Hippocampal formation (tissue), 2 donors: Measurements from ENCODE around the gene HDAC8.
"Not testable (repeated sequence)": the region's sequence is repeated elsewhere in the genome, so short reads cannot be mapped to it uniquely, and the experiment has no call there.

Experiments used
- DNase-seq, 2 donors: peaks; one replicate each; lab custom pipeline; 2025; lab: John Stamatoyannopoulos, UW

The HDAC8 gene

DNA sequence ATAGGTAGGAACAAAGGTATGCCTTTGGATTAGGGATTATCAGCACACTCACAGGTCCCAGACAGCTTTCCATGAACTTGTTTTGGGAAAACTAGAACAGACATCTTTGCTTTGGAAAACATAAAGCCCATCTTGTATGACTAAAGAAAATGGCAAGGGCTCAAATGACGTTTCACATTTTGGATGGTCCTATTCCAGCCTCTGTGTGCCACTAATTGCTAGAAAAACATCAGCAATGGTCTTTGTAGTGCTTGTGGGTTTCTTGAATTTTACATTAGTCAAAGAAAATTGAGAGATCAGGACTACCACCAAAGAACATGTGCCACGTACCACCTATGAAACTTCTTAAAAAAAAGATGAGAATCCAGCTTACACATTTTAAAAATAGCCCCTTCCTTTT, 111.4 kb downstream of the HDAC8 start:
- no peak for DNase-seq

DNA sequence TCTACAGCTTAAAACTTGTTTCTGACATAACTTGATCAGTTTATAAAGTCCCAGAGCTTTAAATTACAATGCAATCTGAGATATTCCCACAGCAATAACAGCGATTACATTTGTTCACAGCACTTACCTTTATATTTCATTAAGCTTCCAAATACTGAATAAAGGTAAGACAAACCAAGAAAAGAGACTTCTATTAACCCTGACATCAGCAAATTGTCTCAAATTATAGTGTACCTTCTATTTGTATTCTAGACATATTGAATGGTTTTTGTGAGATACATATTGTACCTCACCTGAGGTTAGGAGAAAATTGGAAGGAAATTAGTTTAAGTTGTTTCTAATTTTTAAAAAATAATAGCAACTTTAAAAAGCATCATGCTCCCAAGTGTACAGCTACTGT, 111.9 kb downstream of the HDAC8 start:
- DNase-seq: no peak

DNA sequence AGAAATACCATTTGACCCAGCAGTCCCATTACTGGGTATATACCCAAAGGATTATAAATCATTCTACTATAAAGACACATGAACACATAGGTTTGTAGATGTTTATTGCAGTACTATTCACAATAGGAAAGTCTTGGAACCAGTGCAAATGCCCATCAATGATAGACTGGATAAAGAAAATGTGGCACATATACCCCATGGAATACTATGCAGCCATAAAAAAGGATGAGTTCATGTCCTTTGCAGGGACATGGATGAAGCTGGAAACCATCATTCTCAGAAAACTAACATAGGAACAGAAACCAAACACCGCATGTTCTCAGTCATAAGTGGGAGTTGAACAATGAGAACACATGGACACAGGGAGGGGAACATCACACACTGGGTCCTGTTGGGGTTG, 123.6 kb downstream of the HDAC8 start:
- not testable (repeated sequence) for DNase-seq

DNA sequence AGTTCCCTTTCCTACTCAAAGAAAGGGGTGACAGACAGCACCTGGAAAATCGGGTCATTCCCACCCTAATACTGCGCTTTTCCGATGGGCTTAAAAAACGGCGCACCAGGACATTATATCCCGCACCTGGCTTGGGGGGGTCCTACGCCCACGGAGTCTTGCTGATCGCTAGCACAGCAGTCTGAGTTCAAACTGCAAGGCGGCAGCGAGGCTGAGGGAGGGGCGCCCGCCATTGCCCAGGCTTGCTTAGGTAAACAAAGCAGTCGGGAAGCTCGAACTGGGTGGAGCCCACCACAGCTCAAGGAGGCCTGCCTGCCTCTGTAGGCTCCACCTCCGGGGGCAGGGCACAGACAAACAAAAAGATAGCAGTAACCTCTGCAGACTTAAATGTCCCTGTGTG, 131.9 kb downstream of the HDAC8 start:
- DNase-seq: not testable (repeated sequence)

DNA sequence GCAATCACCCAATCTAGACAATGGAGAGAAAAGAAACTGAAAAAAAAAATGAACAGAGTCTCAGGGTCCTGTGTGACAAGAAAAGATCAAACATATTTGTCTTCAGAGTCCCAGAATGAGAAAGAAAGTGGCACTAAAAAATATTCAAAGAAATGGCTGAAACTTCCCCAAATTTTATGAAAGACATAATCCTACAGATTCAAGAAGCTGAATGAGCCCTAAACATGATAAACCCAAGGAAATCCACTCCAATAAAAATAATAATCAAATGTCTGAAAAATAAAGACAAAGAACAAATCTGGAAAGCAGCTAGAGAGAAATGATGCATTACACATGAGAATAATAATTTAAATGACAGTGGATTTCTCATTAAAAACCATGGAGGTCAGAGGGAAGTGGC, 136.6 kb downstream of the HDAC8 start:
- DNase-seq: no peak

DNA sequence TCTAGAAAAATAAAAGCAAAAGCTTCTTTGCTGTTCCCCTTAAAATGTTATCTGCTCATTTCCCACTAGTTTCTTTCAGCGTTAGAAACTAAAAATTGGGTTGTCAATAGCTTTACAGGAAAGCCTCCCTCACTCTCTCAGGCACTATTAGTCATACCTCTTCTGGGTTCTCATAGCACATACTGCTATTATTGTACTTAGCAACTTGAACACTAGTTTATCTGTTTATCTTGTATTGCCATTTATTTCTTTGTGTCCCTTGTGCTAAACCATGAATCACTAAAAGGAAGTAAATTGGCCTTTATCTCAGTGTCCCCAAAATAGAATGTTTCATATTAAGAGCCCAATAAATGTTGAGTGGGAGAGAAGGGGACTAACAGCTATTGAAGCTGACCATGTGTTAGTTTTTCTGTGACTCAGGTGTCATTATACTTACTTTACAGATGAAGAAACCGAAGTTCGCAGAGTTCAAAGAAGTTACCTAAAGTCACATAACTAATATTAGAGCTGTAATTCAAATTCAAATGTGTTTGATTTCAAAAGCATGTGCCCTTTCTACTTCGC, 142.2 kb downstream of the HDAC8 start:
- no peak for DNase-seq

DNA sequence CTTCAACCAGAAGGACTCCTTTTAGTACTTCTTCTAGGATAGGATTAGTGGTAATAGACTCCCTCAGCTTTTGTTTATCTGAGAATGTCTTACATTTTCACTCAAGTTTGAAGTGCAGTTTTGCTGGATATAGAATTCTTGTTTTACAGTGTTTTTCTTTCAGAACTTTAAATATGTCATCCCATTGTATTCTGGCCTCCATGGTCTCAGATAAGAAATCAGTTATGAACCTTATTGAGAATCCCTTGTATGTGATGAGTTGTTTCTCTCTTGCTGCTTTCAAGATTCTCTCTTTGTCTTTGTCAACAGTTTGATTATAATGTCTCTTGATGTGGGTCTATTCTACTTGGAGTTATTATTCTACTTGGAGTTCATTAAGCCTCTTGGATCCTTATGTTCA, 150.8 kb downstream of the HDAC8 start:
- DNase-seq: no peak

DNA sequence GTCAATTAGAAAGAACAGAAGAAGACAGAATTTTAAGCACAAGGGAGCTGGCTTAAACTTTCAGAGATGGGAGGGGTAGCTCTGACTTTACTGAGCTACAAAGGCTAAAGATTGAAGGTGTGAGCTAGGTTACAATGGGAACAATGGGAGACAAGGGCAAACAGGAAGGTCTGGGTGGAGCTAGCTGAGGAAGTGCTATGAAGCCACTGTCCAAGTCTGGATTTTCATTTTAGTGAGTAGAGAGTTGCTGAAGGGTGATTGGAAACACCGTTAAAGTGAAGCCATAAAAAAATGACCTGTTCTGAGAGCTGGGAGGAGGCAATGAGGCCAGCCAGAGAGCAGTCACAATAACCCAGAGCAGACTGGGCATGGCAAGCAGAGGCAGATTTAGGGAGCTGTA, 162.7 kb downstream of the HDAC8 start:
- no peak for DNase-seq

DNA sequence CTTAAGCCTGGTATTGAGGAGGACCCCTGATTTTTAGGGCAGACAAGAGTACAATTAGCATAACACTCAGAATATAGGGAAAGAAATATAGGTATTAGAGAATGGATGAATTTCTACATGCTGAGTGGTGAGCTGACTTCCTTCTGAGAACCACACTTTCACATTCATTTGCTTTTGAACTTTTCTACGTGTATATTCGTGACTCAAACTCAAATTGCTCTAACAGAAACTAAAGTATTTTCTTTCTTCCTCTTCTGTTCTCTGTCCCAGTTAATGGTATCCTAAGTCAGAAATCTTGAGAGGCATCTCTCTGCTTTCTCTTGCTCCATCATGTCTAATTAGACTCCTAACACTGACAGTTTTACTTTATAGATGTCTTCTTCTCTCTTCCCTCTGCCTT, 163.8 kb downstream of the HDAC8 start:
- no peak for DNase-seq

DNA sequence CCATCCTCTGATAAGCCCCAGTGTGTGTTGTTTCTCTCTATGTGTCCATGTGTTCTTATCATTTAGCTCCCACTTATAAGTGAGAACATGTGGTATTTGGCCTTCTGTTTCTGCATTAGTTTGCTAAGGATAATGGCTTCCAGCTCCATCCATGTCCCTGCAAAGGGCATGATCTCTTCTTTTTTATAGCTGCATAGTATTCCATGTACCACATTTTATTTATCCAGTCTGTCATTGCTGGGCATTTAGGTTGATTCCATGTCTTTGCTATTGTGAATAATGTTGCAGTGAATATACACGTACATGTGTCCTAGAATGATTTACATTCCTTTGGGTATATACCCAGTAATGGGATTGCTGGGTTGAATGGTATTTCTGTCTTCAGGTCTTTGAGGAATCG, 167.5 kb downstream of the HDAC8 start:
- not testable (repeated sequence) for DNase-seq

DNA sequence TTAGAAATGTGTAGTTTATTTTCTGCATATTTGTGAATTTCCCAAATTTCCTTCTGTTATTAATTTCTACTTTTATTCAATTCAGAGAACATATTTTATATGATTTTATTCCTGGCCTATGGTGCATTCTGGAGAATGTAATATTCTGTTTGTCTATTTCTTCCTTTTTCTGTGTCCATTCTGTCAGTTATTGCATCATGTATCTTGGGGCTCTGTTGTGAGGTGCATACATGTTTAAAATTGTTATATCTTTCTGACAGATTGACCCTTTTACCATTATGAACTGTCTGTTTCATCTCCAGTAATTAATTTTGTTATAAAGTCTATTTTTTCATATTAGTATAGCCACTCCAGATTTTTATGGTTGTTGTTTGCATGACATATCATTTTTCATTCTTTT, 170.0 kb downstream of the HDAC8 start:
- no peak for DNase-seq

DNA sequence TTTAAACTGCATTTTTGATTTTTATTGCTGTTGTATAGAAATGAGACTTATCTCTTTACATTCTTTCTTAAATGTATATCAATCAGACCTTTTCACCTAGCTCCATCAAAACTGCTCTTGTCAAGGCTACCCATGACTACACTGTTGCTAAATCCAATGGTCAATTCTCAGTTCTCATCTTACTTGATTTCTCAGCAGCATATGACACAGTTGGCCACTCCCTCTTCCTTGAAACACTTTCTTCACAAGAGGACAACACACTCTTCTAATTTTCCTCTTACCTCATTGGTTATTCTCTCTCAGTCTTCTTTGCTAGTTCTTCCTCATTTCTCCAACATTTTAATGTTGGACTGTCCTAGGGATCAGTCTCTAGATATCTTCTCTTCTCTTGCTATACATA, 172.8 kb downstream of the HDAC8 start:
- no peak for DNase-seq

DNA sequence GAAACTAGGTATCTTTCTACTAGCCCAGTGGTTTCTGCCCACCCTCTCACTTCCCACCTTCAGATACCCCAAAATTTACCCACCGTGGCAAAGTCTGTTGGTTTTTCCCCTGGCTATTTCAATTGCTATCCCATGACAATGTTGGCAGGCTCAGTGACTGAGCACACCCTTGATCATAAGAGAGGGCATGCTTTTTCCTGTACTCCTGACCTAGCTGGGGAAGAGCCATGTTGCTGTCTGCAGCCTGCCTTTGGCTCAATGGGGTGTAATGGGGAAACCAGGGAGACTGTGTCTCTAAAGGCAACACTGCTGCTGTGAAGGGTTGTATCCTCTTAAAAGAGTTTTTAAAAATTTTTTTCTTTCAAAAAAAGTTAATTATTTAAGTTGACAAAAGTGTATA, 176.5 kb downstream of the HDAC8 start:
- DNase-seq: no peak

DNA sequence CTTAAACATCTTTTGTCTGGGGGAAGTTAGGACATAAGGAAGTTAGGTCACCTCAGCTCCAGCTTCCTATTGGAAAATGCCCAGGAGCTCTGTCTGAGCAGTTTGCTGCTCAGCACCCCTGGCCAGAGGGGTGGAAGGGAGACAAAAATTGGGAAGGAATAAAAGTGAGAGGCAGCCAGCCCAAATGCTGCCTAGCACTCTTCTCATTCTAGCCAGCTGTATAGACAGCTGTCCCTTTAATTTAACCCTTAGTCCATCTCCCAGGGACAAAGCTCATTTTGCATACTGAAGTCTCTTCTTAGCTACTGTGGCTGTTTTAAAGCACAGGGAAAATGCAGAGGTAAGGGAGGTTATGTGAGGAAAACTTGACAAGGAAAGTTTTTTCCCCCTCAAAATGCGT, 177.4 kb downstream of the HDAC8 start:
- no peak for DNase-seq

DNA sequence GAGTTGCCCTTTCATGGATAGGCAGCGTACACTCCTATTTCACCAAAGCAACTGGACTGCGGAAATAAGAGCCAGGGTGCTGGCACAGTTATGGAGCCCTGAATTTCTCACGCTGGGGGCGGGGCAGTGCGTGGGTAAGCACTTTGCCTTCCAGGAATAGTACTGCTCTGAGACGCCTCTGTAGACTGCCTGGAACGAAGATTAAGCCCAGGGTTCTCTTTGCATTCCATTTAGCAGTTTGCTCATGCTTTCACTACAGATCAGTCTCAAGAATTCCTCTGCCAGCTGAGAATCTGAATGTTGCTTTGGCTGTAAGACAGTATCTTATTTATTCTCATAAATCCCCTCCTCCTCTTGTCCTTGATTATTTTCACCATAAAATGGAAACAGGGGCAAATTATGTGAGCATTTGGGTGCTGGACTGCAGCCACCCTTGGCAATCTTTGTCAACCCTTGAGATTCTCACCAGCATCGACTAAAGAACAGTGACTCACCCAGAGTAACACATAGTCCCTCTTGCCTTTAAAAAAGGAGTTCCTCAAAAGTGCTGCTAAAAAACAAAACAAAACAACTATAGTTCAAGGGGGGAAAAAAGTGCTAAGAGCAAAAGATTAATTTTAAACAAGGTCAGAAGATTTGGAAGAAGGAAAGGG, 178.0 kb downstream of the HDAC8 start:
- no peak for DNase-seq

DNA sequence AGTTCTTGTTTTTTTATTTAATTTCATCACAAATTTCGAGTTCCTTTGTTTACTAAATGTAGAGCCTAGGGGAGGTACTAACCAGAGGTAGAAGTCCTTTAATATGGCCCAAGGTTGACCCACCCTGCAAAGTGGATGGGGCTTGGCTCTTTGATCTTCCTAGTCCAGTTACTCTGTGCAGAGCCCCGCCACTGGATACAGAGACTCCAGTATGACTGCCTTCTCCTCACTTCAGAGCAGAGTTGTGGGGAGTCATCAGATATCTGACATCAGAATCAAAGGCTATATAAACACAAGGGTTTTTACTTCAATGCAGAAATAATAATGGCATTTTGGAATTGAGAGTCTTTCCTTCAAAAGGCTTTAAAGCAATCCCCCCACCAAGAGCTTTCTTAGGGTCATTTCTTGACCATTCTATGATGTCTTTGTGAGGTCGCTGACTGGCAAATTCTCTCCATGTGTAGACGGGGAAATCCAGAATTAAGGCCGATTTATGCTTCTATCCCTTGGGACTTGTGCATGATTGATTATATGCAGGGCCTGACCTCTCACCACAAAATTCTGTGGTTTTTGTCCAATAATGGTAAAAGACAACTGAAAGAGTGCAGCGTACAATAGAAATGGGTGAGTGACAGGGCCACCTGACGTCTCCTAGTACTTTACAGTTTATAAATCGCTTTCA, 178.7 kb downstream of the HDAC8 start:
- no peak for DNase-seq

DNA sequence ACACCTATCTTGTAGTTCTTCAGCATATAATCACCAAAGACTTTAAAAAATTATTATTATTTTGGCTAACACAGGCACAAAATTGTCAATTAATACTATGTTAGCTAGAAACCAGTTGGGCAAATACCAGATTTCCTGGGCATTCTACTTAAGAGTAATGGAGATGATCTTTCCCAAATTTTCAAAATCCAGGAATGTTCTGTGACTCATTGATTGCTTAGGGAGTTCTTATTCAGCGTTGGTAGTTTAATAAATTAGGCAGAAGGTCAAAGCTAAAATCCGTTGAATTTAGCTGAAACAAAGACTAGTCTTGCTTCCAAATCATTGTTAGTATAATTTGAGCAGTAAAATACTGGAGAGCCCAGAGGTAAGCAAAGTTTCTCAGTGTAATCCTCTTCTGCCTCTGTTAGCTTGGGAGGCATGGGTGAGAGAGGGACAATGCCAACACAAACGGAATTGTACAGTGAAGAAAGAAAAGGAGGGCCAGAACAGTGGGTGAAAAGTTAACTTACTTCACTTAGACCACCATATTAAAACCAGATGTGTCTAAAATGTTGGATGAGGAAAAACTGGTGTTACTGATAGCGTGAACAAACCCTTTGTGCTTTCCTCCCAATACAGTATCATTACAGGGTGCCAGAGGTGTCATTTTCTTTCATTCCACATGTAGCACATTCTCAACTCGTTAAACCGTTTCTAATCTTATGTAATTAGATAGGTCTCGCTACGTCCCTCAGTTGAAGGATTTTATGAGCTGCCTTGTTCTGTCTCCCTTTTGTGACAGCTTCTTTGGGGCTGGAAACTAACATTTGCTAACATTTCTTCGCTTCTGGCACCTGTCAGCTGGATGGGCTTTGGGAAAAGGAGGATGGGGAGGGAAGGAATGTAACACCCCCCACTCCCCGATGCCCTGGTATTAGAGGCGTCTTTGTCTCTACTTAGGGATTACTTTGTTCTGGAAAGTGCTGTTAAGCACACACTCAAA, 179.5 kb downstream of the HDAC8 start:
- DNase-seq: no peak

DNA sequence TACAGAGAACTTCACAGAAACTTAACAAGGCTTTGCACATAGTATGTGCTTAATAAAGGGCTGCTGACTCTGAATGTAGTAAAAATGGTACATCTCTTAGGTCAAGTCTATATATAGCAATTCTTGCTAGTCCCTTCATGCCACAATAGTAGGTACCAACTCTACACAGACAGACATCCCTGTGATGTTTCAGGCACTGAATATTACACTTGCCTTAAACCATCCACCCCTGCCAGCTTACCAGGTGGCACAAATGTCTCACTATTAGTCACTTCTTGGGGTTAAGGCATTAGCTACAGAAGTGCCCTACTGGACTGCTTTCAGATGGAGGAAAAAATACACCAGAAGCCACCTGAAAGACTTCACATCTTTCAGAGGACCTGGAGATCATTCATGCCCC, 180.6 kb downstream of the HDAC8 start:
- no peak for DNase-seq

DNA sequence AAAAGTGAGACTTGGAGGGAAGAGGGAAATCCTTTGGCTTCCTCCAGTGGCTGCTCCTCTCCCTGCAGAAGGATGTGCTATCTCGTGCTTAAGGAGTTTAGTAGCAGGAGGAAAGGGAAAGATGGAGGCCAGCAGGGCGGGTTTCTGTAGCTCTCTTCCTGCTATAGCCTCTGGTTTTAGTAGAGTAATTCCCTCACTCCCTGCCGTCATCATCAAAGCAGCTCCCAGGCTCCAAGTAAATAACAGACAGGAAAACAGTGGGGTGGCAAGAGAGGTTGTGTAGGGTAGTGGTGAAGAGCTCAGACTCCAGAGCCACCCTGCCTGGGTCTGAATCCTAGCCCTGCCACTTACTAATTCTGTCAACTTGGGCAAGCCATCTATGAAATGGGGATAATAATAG, 185.4 kb downstream of the HDAC8 start:
- no peak for DNase-seq

DNA sequence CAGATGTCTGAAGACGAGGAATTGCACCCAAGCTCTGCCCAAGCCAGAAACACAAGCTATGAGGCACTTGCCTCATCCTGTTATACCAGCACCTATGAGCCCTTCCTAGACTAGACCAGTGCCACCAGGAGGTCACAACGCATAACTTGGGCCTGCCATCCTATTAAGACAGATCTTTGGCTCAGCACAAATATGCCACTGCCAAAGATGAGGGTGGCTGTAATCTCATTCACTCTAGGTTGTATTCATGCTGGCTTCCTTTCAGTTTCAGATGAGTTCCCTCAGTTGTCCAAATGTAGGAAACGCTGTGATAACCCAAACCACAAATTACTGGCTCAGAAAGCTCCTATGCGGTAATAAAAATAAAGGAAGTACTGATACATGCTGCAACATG, 190.4 kb downstream of the HDAC8 start:
- DNase-seq: no peak

DNA sequence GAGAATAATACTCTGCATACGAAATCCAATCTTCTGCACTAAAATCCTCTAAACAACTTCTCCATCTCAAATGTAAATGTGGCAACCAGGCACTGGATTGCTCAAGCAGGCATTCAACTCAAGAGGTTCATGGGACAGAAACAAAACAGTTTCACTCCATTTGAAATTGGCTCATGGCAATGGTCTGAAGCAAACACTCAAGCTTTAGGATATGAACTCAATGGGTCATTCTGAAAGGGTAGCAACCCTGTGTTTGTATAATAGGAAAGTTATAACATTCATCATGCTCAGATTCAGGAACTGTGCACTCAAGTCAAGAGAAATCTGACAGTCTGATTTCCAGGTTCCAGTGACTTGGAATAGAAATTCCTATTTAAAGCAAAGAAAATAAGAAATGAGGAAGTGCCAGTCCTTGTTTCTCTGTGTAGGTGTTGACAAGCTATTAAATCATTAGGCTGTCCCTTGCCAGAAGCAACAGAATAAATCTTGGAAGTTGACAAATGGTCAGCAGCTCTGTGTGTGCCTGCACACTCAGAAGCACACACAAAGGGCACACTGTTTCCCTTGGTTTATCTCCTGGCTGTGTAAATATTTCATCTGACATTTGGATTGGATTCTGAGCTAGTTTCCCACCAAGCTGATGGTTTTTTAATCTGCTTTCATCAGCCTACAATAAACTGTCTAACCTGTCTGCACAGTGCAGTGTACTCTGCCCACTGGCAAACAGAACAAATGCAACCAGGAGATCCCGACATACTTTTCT, 191.0 kb downstream of the HDAC8 start:
- DNase-seq: no peak

DNA sequence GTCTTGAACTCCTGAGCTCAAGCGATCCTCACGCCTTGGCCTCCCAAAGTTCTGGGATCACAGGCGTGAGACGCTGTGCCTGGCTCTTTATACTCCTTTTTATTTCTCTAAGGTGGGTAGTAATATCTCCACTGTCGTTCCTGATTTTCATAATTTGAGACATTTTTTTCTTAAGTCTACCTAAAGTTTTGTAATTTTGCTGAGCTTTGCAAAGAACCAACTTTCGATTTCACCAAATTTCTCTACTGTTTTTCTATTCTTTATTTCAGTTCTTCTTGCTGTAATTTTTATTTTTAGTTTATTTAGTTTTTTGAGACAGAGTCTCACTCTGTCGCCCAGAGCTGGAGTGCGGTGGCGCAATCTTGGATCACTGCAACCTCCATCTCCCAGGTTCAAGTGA, 196.5 kb downstream of the HDAC8 start:
- no peak for DNase-seq
